Femur (tissue), 1 donor: Measurements from ENCODE around the gene DPP10.

Source experiments
- DNase-seq: peaks from one replicate; pipeline ENCODE4 v3.0.0-alpha.2; 2017

The DPP10 gene

DNA sequence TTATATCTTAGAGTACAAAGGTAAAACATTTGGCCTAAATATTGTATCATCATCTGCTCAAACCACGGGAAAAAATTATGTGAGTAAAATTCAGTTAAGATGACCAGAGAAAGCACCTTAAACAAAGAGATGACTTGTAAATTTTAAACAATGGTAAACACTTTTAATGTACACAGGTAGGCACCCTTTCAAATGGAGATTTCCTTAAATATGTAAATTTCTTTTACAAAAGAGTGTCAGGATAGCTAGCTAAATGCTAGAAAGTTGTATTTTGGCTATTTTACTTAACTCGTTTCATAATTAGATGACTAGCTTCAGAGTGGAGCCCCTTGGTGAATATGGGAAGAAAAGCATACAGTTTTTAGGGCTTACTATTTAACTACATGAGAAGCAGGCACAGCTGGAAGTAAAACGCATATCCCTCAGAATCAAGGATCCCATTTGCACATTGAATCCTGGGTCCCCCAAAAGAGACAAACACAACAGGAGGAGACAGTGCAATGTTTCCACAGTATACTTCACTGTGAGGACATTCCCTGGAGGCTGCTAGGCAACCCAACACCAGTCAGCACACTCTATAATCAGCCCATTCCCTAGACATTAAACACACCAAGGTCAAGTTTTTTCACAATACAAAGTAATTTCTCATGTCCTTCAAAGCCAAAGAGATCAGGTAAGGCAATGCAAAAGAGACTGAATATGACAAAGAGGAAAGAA, 1154.4 kb downstream of the DPP10 start:
- no peak for DNase-seq

DNA sequence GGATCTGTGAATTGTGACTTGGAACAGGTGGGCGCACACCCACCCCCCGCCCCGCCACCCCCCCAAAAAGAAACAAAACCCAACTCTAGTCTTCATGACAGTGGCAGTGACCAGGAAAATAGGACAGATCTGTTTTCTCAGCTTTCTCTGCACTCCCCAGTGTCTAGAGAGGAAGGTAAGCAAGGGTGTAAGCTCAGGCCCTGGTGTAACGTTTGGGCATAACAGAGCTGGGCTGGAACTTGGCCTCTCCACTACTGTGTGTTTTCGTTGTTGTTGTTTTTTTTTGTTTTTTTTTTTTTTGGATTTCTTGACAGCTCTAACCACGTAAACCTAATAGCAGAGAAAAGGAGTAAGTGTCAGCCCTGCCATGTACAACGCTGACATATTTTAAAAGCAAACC, 1160.8 kb downstream of the DPP10 start:
- DNase-seq: no peak

DNA sequence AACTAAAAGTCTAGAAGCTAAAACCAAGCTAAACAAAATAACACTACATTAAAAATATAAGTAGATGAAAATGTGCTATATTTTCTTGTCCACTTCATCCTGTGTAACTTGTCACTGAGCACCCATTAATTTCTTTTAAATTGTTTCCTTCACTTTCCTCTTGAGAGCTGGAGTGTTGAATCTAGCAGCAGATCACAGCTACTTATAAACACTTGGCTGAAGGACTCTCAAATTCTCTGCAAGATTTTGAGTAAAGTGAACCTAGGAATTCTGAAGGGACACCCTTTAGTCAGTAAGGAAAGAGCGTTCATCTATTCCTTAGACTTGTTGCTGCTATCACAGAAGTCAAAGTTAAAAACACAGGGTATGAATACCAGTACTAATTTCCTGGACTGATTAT, 1163.9 kb downstream of the DPP10 start:
- no peak for DNase-seq

DNA sequence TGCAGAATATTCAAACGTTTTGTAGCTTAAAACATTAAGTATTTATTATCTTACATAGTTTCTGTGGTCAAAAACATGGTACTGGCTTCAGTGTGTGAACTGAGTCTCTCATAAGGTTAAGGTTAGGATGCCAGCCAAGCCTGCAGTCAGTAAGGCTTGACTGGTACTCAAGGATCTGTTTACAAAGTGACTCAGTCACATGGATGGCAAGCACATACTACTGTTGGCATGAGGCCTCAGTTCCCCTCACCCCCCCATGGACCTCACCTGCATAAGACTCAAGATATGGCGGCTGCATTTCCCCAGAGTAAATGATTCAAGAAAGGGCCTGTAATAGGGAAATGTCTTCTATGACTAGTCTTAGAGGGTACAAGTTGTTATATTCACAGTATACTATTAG, 1167.5 kb downstream of the DPP10 start:
- DNase-seq: no peak

DNA sequence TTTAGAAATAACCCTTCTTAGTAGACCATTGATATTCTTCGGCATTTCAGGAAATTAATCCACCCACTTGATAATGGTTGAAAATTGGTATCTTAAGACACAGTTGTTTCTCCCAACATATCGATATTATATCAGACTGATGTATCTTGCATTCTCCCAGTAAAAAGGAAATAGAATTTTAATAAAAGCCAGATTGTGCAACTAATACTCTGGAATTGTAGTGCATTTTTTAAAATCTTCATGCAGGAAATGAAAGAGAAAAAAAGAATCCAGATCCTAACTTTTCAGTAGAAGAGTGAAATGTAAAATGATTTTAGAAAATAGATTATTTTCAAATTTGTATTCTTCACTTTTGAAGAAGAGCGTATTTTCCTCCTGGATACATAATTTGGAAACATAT, 1168.4 kb downstream of the DPP10 start:
- DNase-seq: no peak

DNA sequence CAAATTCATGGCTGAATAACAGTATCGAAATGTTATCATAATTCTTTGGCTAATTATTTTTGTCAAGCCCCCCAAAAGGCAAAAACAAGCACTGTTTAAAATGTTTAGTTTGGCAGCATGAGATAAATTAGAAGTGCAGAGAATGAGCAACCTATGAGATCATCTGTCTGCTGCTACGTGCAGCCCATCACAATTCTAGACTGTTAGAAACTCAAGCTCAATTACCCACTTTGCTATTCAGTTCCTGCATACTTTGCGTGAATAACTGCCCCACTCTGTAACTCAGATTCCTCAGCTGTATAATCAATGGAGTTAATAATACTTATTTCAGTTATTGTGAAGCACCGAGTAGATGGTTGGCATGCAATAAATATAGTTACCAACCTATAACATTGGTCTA, 1181.9 kb downstream of the DPP10 start:
- no peak for DNase-seq

DNA sequence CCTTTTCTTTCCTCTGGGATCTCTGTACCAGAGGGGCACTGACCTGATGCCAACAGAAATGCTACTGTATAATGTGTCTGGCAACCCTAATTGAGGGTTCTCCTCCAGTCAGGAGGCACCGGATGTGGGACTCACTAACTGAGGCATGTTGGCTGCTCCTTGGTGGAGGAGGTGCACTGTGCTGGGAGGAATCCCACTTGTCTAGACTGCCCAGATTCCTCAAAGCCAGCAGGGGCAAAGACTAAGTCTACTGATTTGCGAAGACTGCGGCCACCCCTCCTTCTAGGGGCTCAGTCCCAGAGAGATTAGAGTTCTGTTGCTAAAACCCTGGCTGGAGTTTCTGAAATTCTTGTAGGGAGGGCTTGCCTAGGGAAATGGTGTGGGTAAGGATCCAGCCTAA, 1192.1 kb downstream of the DPP10 start:
- DNase-seq: no peak

DNA sequence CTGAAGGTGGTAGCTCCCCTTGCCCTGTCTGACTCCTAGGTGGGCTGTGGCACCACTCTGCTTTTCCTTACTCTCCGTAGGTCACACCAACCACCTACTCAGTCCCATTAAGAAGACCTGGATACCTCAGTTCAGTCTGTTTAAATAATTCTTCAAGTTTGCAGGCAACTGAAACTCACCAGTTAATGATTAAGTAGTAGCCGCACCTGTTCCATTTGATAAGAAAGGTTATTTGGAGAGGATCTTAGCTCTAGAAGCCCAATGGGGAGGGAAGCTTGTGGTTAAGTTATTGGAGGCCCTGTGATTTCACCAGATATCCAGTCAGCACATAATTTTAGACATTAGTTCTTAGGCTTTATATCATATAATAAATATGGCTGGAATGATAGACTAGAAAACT, 1193.0 kb downstream of the DPP10 start:
- no peak for DNase-seq

DNA sequence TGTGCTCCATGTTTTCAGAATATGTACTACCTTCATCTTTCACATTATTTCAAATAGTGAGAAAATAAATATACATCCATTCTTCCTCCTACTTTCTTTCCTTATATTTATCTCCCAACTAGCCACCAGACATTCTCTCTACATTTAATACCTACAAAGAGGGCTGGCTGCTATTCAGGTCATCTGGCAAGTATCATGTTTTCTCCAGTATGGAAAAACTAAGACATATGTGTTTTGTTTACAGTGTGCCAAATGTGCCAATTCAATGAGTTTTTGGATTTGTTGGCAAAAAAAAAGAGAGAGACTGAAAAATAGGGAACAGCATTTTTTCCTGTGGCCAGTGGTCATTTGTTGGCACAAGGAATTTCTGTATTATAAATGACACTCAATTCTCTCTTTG, 1207.3 kb downstream of the DPP10 start:
- DNase-seq: no peak

DNA sequence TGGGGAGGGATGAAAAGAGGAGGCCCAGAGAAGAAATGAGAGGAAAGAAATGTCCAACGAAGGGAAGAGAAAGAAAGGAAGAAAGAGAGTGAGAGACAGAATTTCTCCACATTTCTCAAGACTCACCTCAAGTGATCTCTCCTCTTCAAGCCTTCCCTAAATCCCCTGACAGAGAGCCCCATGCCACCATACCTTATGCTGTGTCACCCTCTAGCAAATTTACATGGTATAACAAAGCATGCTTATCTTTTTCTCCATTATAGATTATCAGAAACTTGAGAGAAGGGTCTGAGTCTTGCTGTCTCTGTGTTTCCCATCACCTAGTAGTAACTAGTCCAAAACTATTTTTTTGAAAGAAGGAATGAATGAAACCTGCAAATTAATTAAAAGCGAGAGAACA, 1208.4 kb downstream of the DPP10 start:
- no peak for DNase-seq

DNA sequence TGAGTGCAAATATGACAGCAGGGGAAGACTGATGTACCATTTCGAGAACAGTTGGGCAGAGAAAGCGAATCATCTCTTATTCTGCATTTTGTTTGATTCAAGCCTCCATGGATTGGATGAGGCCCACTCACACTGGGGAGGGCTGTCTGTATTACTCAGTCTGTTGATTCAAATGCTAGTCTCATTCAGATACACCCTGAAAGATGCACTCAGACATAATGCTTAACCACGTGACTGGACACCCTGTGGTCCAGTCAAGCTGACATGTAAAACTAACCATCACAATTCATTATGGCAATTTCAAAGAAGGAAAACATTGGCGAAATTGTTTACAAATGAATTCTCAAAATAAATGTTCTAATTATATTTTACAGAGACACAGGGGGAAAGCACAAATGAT, 1210.2 kb downstream of the DPP10 start:
- DNase-seq: no peak

DNA sequence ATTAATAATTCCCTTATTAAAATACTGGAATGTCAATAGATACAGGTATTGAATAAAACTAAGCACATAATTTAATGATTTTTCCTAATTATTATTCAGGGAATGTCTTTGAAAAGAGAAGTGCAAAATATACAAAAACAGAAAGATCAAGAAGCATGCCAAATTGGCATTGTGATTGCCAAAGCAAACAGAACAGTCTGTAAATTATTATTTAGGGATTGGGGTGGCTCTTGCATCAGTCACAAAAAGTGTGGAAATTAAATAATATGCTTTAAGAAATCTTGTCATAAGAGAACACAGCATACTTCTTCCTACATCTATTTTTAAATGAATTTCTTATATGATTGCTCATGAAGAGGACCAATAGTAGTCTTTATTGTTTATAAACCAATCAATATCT, 1211.9 kb downstream of the DPP10 start:
- no peak for DNase-seq

DNA sequence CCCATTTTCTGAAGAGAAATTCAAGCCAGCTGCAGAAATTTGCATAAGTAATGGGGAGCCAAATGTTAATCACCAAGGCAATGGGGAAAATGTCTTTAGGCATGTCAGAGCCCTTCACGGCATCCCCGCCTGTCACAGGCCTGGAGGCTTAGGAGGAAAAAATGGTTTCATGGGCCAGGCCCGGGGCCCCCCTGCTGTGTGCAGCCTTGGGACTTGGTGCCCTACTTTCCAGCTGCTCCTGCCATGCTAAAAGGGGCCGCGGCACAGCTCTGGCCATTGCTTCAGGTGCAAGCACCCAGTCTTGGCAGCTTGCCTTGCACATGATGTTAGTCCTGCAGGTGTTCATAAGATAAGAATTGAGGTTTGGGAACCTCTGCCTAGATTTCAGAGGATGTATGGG, 1235.7 kb downstream of the DPP10 start:
- no peak for DNase-seq

DNA sequence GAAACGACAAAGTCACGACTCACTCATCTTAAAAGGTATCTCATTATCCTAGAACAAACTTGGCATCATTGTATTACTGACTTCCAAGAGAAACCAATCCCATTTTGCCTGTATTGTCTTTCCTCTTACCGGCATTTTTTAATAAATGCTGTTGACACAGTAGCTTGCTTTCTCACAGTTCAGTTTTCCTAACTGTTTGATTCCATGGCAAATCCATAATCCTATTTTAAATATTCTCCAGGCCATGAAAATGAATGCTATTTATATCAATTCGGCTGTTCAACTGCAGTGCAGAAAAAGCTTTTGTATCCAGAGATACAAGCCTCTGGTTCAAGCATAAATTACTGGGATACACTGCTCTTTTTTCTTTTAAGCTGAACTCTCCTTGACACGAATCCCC, 1241.9 kb downstream of the DPP10 start:
- no peak for DNase-seq

DNA sequence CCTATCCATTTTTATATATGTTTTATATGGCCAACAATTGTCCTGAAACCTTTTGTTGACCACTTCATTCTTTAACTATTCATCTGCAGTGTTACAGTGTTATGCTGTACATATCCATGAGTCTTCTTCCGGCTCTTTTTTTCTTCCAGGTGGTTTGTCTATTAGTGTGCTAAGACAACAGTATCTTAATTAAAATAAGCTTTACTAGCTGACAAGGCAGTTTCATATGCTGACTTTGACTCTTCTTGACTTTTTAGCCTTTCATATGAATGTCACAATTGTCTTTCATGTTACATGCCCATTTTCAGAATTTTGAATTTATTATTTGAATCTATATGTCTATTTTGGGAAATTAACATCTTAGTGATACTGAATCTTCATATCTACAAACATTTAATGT, 1249.0 kb downstream of the DPP10 start:
- no peak for DNase-seq

DNA sequence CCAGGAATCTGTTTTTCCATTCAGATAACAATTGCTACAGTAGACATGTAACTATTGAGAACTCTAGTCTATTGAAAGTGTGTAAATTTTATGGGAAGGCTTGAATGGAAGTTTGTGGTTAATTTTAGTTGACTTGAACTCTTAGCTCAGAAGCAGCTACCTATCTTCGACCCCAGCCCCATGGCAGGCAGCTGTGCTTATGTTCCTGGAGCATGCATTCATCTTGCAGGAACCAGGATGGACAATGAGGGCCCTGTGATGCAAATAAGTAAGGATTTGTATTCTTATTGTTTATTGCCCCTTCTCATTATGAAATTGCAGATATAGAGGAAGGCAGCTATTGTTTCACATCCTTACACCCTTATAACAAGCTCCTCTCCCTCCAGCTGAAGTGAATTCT, 1252.2 kb downstream of the DPP10 start:
- no peak for DNase-seq

DNA sequence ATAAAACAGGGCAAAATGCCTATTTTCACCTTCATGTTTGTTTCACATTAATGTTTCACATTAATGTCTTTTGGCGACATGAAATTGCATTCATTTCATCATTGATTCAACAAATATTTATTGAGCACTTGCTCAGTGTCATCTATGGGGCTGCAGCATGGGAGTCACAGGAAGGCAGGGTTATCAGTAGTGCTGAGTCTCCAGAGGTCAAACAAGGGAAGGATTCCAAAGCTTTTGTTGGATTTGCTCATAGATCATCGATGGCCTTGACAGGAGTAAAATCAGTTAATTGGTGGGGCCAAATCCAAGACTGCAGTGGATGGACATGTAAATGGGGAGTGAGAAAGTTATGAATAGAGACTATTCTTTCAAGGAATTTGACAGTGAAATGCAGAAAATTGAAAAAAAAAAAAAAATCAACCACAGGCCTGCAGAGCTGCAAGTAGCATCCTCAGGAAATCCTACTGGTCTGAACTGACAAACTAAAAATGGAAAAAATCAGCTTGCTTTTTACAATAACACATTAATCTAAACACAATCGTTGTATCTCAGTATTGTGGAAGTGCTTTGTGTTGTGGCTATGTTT, 1290.8 kb downstream of the DPP10 start:
- no peak for DNase-seq

DNA sequence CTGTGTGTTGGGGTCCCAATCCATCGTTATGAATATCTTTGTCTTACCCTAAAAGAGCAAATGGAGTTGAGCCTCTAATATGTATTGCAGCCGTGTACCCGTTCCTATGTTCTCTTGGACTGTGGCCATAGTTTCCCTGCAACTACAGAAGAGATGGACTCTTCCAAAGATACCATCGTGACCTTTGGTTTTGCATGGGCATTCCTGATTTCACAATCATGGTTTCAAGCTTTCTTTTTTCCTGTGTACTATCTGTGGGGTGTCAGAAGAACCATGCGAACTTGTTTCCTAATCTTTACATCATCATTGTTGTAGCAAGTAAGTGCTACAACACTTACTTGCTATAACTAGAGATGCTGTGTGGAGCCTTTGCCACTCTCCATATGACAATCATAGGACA, 1295.7 kb downstream of the DPP10 start:
- no peak for DNase-seq

DNA sequence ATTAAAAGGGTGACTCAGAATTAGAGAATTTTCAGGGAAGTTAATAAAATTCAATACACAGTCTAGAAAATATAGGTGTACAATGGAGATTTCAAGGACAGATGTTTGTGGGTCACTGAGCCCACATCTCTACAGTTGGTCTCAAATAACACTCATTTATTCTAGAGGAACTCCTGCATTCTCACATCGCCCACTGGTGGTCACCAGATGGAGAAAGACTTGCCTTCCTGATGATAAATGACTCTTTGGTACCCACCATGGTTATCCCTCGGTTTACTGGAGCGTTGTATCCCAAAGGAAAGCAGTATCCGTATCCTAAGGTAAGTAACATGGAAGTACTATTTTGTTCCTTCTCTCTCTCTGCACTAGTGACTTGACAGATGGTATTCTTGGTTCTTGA, 1297.1 kb downstream of the DPP10 start:
- DNase-seq: no peak

DNA sequence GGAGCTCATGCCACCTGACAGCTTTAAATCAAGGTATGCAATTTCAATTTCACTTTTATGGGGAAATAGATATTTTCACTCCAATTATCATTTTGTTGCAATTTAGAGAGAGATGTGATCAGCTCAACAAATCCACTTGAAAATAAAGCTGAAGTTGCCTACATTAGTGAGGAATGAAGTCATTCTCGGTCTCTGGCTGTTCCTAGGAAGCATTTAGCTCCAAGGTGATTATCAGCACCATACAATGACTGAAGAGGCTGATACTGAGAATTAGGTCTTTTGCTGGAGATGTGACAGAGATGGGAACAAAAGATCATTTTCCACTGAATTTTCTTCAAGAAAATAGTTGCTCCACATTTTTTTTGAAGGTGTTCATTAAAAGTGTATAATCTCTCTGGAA, 1303.7 kb downstream of the DPP10 start:
- DNase-seq: no peak

DNA sequence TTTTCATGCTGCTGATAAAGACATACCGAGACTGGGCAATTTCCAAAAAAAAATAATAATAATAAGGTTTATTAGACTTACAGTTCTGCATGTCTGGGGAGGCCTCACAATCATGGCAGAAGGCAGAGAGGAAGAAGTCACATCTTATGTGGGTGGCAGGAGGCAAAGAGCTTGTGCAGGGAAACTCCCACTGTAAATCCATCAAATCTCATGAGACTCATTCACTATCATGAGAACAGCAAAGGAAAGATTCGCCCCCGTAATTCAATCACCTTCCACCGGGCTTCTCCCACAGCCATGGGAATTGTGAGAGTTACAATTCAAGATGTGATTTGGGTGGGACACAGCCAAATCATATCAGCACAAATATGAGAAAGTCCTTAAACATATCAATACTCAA, 1314.8 kb downstream of the DPP10 start:
- DNase-seq: no peak

DNA sequence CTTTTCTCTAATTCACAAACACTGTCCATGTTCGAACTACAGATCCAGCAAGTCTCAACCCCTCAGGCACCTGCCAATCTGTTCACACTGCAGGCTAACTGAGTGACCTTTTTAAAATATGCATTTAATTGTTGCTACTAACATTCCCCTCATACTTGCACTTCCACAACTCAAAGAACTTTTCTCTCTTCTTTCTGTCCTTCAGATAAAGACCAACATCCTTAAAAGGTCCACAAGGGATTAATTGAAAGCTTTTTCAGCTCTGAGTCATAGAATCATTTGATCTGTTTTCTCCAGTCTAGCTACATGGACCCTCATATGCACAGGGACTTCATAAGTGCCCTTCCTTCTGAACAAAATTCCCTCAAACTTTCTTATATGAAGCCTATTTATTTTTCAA, 1321.2 kb downstream of the DPP10 start:
- DNase-seq: no peak

DNA sequence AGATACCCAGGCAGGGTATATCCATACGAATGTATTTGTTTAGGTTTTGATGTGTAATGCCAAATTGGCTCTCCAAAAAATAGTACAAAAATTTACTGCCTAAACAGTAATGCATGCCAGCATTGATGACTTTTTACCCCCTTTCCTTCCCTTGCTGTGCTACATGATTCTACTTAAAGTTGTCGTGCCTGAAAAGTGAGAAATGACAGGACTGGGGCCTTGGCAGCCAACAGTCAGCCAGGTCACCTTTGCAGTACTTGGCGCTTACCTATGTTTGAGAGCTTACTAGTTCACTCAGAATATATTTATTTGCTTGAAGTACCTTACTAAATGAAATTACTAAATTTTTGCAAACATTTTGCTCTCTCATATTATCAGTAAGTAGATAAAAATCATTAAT, 1329.1 kb downstream of the DPP10 start:
- no peak for DNase-seq

DNA sequence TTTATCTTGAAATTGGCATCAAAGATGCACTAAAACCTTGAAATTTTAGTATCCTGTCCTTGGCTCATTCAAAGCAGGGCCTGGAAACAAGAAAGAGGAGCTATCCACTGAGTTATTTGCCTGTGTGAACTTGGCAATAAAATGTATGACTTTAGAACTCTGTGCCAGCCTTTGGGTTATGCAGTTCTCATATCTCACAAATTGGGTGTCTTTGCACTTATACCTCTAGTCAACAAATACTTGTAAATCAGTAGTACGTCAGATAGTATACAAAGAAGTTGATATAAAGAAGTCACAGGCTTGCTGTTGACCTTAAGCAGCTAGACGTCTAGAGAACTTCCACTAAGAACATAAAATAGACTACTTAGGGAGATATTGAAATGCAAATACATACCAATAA, 1331.9 kb downstream of the DPP10 start:
- DNase-seq: no peak

DNA sequence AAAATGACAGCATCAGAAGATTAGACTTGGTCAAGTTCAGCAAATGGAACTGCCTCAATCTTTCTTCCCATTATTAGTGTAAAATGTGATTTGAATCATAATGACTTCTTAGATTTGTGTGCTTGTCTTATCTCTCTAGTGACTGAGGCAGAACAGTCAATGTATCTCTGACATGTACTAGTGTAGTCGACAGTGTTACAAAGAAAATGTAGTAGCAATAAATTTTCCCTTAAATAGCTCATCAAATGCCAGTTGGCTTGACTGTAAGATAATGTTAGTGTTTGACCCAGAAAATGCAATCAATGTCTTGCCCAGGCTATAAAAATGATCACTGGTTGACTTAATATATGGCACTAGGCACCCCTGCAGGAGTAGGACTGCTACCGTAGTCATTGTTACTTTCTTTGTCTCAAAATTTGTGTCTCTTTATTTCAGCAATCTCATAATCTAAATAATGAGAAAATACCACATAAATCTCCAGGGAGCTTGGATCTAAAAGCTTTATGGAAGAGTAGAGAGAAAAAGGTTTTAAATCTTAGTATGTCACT, 1336.7 kb downstream of the DPP10 start:
- no peak for DNase-seq
